Ovary (tissue), 9 donors: Measurements from ENCODE around the gene CADM3. TPM values are rescaled to one million over a fixed set of nuclear protein-coding genes. Genes with fewer than 3 reads are reported as not detected.

Experiments
- DNase-seq, 5 donors: peaks; one replicate each; pipeline ENCODE4 v3.0.0-alpha.2; 2019 to 2020
- H3K27ac ChIP-seq, 2 donors: fragments of 200-600 bp; one replicate each; pipeline versions ENCODE4 v1.5.1 to v1.8.0; 2019 to 2022
- H3K27me3 ChIP-seq: fragments of 200-600 bp; one replicate; pipeline ENCODE4 v1.8.0; 2022
- H3K36me3 ChIP-seq: fragments of 200-600 bp; sonication (generic); one replicate; pipeline ENCODE4 v1.5.1; 2019
- H3K4me1 ChIP-seq: one replicate; pipeline ENCODE4 v1.8.1; 2013; ENCODE audit warnings: mild to moderate bottlenecking, moderate library complexity; ENCODE audit not compliant: insufficient read depth
- H3K4me3 ChIP-seq: fragments of 200-600 bp; sonication (generic); one replicate; pipeline ENCODE4 v1.5.1; 2017
- H3K9me3 ChIP-seq, 2 donors: fragments of 200-600 bp in 1 of 2; sonication (generic) in 1 of 2; one replicate each; pipeline versions ENCODE4 v1.5.1 to v1.8.1; 2013 to 2019; ENCODE audit warnings: mild to moderate bottlenecking in 1 of 2, moderate library complexity in 1 of 2
- EP300 ChIP-seq: sonication (generic); formaldehyde crosslinking; IDR thresholded peaks from one replicate; pipeline ENCODE4 v1.6.1; 2017; ENCODE audit warnings: antibody characterized with exemption
- POLR2A ChIP-seq: fragments of 450-650 bp; IDR thresholded peaks from one replicate; pipeline ENCODE4 v1.6.1; 2017; ENCODE audit warnings: antibody characterized with exemption, mild to moderate bottlenecking, moderate library complexity
- WGBS, 3 donors: extraction: QIAGEN DNeasy Blood & Tissue Kit in 1 of 3; methylation state at CpG; one replicate each; pipeline versions ENCODE4 v1.1.5 to v1.1.7; 2013 to 2017; 5-methylcytosine and 5-hydroxymethylcytosine counted together
- intact Hi-C, 4 donors: fragments of 100-400 bp; cut with DNase I; formaldehyde crosslinking; loops; one replicate each; pipeline versions ENCODE4 v1.11.0 to v1.15.1; 2022 to 2023
- polyA plus RNA-seq, 2 donors: library from polyadenylated mRNA; stranded (reverse); fragments of 200-250 nt in 1 of 2; fragments of 350-450 nt in 1 of 2; fragmentation: Illumina TruSeq in 1 of 2; extraction: RNeasy Lipid Tissue Mini Kit (QIAGEN cat#74804) in 1 of 2; gene quantifications; one replicate each; pipeline ENCODE4 v1.2.3, GENCODE V29; 2013 to 2014
- total RNA-seq, 7 donors: library from RNA; depleted of rRNA in 2 of 7; stranded (reverse); fragments of >200 nt in 2 of 7; fragmentation: NEBNext Ultra II Directional in 3 of 7; extraction: Animal tissue kit (Norgen Biotek cat#: 25700) in 3 of 7; gene quantifications; one replicate each; pipeline versions ENCODE4 v1.1.0 to v1.2.4, GENCODE V29; 2016 to 2023
- TF ChIP-seq, protein P1 (sequence below), 3 donors: fragments of 450-650 bp in 2 of 3; fragments of 200-600 bp in 1 of 3; IDR thresholded peaks; one replicate each; pipeline versions ENCODE4 v1.5.1 to v1.8.0; 2016 to 2022; ENCODE audit warnings: antibody characterized with exemption in 3 of 3, mild to moderate bottlenecking in 1 of 3
- donor health status: DM: no; HTN: no; CAD: no; lungs with moderate emphysema.
- donor health status: DM: no; HTN: no; CAD: no.
- donor health status: Bipolar disorder and iron deficiency.
- donor health status: DM: yes; HTN: yes; CAD: no.
- donor health status: DM: no; HTN: no; CAD: no.
- donor health status: DM: yes; HTN: yes; CAD: no.

CADM3 gene
- total and polyA plus RNA-seq, 9 donors = 0.17 to 13.8 (median 1.5) TPM; not detected in 2

DNA sequence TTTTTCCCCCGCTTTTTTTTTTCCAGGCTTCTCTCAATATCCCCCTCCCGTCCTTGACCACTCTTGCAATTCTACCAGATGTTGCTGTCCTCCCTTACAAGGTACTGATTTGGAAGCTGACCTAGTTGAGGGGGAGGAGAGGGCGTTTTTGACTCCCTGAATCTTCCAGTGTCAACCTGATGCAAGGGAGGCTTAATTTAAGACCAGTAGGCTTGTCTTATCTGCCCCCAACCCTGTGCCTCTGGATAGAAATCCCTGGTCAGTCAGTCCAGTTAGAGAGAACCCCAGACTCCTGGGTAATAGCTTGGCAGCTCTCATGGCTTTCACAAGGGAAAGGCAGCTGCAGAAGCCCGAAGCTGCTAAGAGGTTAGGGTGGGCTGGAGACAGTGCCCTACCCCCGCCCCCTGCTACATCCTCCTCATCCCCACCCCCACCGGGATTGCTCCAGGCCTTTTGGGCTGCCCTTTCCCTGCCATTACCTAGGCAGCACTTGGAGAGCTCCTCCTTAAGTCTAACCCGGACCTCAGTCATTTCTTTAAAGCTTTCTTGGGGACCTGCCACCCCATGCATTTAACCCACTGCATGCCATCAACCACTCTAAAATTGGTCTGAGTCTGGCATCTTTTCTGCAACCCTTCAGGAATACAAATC, 36.9 kb downstream of the CADM3 start:
- Histone ChIP-seq H3K9me3 (no peaks in the 10 kb centered on the region), H3K27me3 (no peaks in the 10 kb centered on the region), H3K36me3 (no peaks in the 10 kb centered on the region), H3K27ac (no peak overlapping the region), H3K4me3 (no peak overlapping the region), H3K4me1 (no peaks in the 10 kb centered on the region)
- 1 to 2% (median 2%) methylated on average over 7 of the region's 7 CpGs for WGBS, 3 donors
- TF ChIP-seq EP300 (no peak), POLR2A (no peak)
- TF ChIP-seq, protein P1, sequence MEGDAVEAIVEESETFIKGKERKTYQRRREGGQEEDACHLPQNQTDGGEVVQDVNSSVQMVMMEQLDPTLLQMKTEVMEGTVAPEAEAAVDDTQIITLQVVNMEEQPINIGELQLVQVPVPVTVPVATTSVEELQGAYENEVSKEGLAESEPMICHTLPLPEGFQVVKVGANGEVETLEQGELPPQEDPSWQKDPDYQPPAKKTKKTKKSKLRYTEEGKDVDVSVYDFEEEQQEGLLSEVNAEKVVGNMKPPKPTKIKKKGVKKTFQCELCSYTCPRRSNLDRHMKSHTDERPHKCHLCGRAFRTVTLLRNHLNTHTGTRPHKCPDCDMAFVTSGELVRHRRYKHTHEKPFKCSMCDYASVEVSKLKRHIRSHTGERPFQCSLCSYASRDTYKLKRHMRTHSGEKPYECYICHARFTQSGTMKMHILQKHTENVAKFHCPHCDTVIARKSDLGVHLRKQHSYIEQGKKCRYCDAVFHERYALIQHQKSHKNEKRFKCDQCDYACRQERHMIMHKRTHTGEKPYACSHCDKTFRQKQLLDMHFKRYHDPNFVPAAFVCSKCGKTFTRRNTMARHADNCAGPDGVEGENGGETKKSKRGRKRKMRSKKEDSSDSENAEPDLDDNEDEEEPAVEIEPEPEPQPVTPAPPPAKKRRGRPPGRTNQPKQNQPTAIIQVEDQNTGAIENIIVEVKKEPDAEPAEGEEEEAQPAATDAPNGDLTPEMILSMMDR (IDR thresholded peaks at IDR 0.05) = no peak
- DNase-seq = no peak
- intact Hi-C loops = no loop called here

DNA sequence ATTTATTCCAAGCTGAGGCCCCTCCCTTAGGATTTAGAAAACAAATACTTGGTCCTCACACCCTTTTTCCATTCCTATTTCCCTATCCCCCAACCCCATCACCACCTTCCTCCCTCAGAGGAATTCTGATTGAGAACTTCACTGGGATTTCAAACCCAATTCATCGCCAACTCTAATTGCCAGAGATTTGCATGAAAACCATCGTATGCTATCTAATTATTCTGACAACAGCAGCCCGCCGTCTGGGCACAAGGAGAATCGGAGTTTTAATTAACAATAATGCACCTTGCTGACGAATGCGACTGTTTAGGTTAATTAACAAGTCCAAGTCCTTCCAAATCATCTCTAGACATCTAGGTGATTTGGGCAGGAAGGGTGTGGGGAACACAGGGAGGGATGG, 37.6 kb downstream of the CADM3 start:
- intact Hi-C loops = no loop called here
- Histone ChIP-seq H3K4me1 (no peaks in the 10 kb centered on the region), H3K36me3 (no peaks in the 10 kb centered on the region), H3K27ac (no peak overlapping the region), H3K9me3 (no peaks in the 10 kb centered on the region), H3K27me3 (no peaks in the 10 kb centered on the region), H3K4me3 (no peak overlapping the region)
- no peak for DNase-seq
- 49 to 65% (median 64%) methylated on average over 7 of the region's 7 CpGs for WGBS, 3 donors
- TF ChIP-seq EP300 (no peak), POLR2A (no peak)
- TF ChIP-seq, protein P1 (IDR thresholded peaks at IDR 0.05) = no peak

DNA sequence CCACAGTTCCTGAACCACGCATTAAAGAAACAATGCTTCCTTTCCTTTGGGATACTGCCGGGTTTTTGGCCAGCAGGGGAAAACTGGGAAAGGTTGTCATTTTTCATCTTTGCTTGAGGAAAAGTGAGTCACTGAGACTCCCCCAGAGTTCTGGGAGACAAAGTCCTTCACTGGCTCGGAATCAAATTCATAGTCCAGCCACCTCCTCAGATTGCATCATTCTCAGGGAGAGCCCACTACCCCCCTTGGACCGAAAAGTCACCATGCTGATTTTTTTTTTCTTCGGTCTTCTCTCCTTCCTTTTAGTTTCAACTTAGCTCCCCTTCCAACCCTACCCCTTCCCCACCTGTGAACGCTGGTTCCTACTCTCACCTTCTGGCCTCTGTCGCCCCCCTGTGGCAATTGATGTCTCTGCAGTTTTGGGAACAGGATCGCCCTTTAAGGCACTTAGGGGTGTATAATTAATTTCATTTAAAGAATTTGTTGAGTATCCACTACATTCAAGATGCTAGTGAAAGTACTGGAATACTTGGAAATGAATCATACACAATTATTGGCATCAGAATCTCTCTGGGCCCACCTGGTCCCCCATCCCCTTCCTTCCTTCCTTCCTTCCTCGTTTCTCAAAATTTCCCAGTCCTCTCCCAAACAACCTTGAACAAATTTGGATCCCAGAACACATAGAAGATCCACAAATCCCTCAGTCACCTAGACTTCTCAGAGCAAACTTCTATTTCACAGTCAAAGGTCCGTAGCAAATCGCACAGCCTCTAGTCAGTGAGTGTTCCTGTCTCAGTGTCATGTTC, 40.1 kb downstream of the CADM3 start:
- Histone ChIP-seq H3K9me3 (no peaks in the 10 kb centered on the region), H3K4me3 (no peak overlapping the region), H3K27me3 (no peaks in the 10 kb centered on the region), H3K36me3 (no peaks in the 10 kb centered on the region), H3K27ac (no peak overlapping the region), H3K4me1 (no peaks in the 10 kb centered on the region)
- TF ChIP-seq EP300 (no peak), POLR2A (no peak)
- TF ChIP-seq, protein P1 (IDR thresholded peaks at IDR 0.05) = no peak
- intact Hi-C loops = loop anchor here in 1 of 4 donors (5.0 kb wide), 1 partner anchor 49 kb away; no protein-coding TSS in a partner anchor
- WGBS, 3 donors = 25 to 28% (median 27%) methylated on average over 11 of the region's 11 CpGs
- DNase-seq = no peak

DNA sequence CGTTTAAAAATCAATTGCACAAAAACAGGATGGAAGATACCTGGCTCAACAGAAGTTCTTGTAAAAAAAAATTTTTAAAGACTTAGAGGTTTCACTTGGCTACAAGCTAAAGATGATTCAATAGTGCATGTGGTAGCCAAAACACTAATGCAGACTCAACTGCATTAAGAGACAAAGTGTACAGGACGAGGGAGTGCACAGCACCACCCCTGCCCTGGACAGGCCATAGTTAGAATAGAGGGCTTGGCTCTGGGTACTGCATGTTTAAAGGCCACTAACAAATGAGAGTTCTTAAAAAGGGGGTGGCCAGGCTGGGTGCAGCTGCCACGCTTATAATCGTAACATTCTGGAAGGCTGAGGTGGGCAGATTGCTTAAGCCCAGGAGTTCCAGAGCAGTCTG, 41.2 kb downstream of the CADM3 start:
- intact Hi-C loops = loop anchor here in 1 of 4 donors (5.0 kb wide), 1 partner anchor 50 kb away; no protein-coding TSS in a partner anchor
- Histone ChIP-seq H3K4me1 (no peaks in the 10 kb centered on the region), H3K4me3 (no peak overlapping the region), H3K27ac (no peak overlapping the region), H3K27me3 (no peaks in the 10 kb centered on the region), H3K9me3 (no peaks in the 10 kb centered on the region), H3K36me3 (no peaks in the 10 kb centered on the region)
- TF ChIP-seq POLR2A (no peak), EP300 (no peak)
- TF ChIP-seq, protein P1 (IDR thresholded peaks at IDR 0.05) = no peak
- 60 to 72% (median 70%) methylated on average over 4 of the region's 4 CpGs for WGBS, 3 donors
- no peak for DNase-seq
